GM12878 (cell line): ENCODE data around the gene MROH9. TPM values are rescaled to one million over a fixed set of nuclear protein-coding genes. Genes with fewer than 3 reads are reported as not detected.

Source experiments
- ATAC-seq: fragments of 200-7000 bp; cut with Tn5 transposase; 3 replicates; pipeline ENCODE4 v1.9.1; 2020; ENCODE audit warnings: mild to moderate bottlenecking, moderate library complexity
- BruUV-seq: library from RNA; stranded (reverse); fragments of 400-500 nt; replicated peaks from 2 replicates; lab custom pipeline; 2021; lab: Mats Ljungman, UMichigan
- CTCF ChIA-PET: fragments of 300-600 bp; sonication (Branson Sonifier 250); formaldehyde crosslinking; extraction: SDS; loops from one replicate; lab custom pipeline; 2021; ENCODE audit warnings: inconsistent platforms; lab: Yijun Ruan, JAX
- POLR2A ChIA-PET: fragments of 350-600 bp; formaldehyde crosslinking; extraction: SDS; loops from one replicate; lab custom pipeline; 2021; ENCODE audit warnings: inconsistent platforms; lab: Charles Lee
- RAD21 ChIA-PET: fragments of 300-600 bp; sonication (Branson Sonifier 250); formaldehyde crosslinking; loops from one replicate; lab custom pipeline; 2023; ENCODE audit warnings: antibody characterized with exemption; ENCODE audit not compliant: unreplicated experiment; lab: Charles Lee
- SMC1A ChIA-PET: fragments of 300-600 bp; sonication (Branson Sonifier 250); formaldehyde crosslinking; loops from one replicate; lab custom pipeline; 2023; ENCODE audit not compliant: unreplicated experiment, uncharacterized antibody; lab: Charles Lee
- DNase-seq: peaks from one replicate; pipeline ENCODE4 v3.0.0-alpha.2; 2011; ENCODE audit warnings: low read depth, low spot score
- FAIRE-seq: peaks from 3 replicates; lab custom pipeline; 2011; peaks lifted over from hg19 to GRCh38; lab: Jason Lieb, UNC
- H2AFZ ChIP-seq: 2 replicates; pipeline ENCODE4 v1.6.0; 2011; ENCODE audit warnings: low read depth, low read length, control low read depth; ENCODE audit not compliant: control insufficient read depth
- H3K27ac ChIP-seq: 2 replicates; pipeline ENCODE4 v1.5.1; 2011; ENCODE audit warnings: control low read depth; ENCODE audit not compliant: control insufficient read depth, insufficient read depth
- H3K27me3 ChIP-seq, 2 experiments: replicated peaks in 1 of 2; 2 replicates each; pipeline versions ENCODE4 v1.6.0 to v1.6.1; 2011; ENCODE audit warnings: low read length in 1 of 2; ENCODE audit not compliant: control insufficient read depth in 2 of 2, insufficient read depth in 2 of 2
- H3K36me3 ChIP-seq, 2 experiments: 2 replicates each; pipeline ENCODE4 v1.5.1; 2011; ENCODE audit warnings: low read length in 1 of 2; ENCODE audit not compliant: control insufficient read depth in 2 of 2, insufficient read depth in 2 of 2
- H3K4me1 ChIP-seq: 2 replicates; pipeline ENCODE4 v1.6.1; 2011; ENCODE audit warnings: mild to moderate bottlenecking, low read length, moderate library complexity, mixed read lengths; ENCODE audit not compliant: control insufficient read depth, insufficient read depth
- H3K4me2 ChIP-seq: 2 replicates; pipeline ENCODE4 v1.6.0; 2011; ENCODE audit warnings: control low read depth; ENCODE audit not compliant: control insufficient read depth, insufficient read depth
- H3K4me3 ChIP-seq: fragments of 200-600 bp; sonication (generic); 2 replicates; pipeline ENCODE4 v1.5.1; 2016
- H3K79me2 ChIP-seq: 2 replicates; pipeline ENCODE4 v1.6.0; 2011; ENCODE audit warnings: low read length; ENCODE audit not compliant: control insufficient read depth, insufficient read depth
- H3K9ac ChIP-seq: 2 replicates; pipeline ENCODE4 v1.8.0; 2011; ENCODE audit warnings: low read length, control low read depth, mixed read lengths; ENCODE audit not compliant: control insufficient read depth, insufficient read depth
- H3K9me3 ChIP-seq: replicated peaks from 3 replicates; pipeline ENCODE4 v1.5.1; 2011; ENCODE audit warnings: mild to moderate bottlenecking, low read length; ENCODE audit not compliant: control insufficient read depth, insufficient read depth
- H4K20me1 ChIP-seq: 2 replicates; pipeline ENCODE4 v1.6.0; 2011; ENCODE audit not compliant: control insufficient read depth, insufficient read depth
- BCLAF1 ChIP-seq: fragments of 450-650 bp; IDR thresholded peaks from 2 replicates; pipeline ENCODE4 v1.6.1; 2017; ENCODE audit warnings: antibody characterized with exemption, mild to moderate bottlenecking, moderate library complexity
- CHD2 ChIP-seq: IDR thresholded peaks from 2 replicates; pipeline ENCODE4 v1.6.1; 2011; ENCODE audit warnings: low read depth, low read length, improper control_type of control experiment, borderline replicate concordance
- FOXM1 ChIP-seq: IDR thresholded peaks from 2 replicates; pipeline ENCODE4 v1.6.1; 2012; ENCODE audit warnings: low read depth, mild to moderate bottlenecking, inconsistent platforms, low read length, moderate library complexity
- SUPT20H ChIP-seq: IDR thresholded peaks from 2 replicates; pipeline ENCODE4 v1.6.1; 2011; ENCODE audit warnings: low read depth, mild to moderate bottlenecking, low read length, moderate library complexity, borderline replicate concordance; ENCODE audit not compliant: control insufficient read depth
- in situ Hi-C: fragments of 300-500 bp; cut with MboI; formaldehyde crosslinking; loops from 9 replicates; pipeline ENCODE4 v1.14.3; 2018; ENCODE audit warnings: mixed read lengths
- intact Hi-C: fragments of 100-400 bp; cut with micrococcal nuclease; formaldehyde crosslinking; loops from one replicate; pipeline ENCODE4 v1.14.2; 2022; ENCODE audit not compliant: unreplicated experiment
- polyA plus RNA-seq, 11 experiments: library from polyadenylated mRNA; depleted of rRNA in 4 of 11; unstranded in 6 of 11; stranded (reverse) in 5 of 11; fragments of >200 nt; fragmentation: Nextera tagmentation in 4 of 11; fragmentation: Illumina TruSeq in 1 of 11; extraction: Ambion mirVana in 4 of 11; extraction: Trizol in 1 of 11; gene quantifications; 1 replicate in 1 of 11; 2 replicates in 10 of 11; pipeline versions ENCODE4 v1.2.1 to v1.2.3, GENCODE V29; 2011 to 2016; ENCODE audit warnings: inconsistent platforms in 2 of 11, missing spikeins in 2 of 11, low read depth in 1 of 11
- total RNA-seq, 4 experiments: library from RNA; depleted of rRNA in 3 of 4; stranded (reverse); fragments of >200 nt in 3 of 4; fragmentation: Illumina TruSeq in 1 of 4; extraction: Trizol in 1 of 4; gene quantifications; 2 replicates each; pipeline versions ENCODE4 v1.2.1 to v1.2.3, GENCODE V29; 2013 to 2021

Gene MROH9
- total and polyA plus RNA-seq, 10 of the 15 experiments (the other 5 are each of a cell fraction or from before 2014, with no cell fraction given), result not detected

- Histone ChIP-seq H3K9ac (no peak overlapping the region), H3K27ac (no peak overlapping the region), H3K4me2 (no peak overlapping the region), H3K27me3 (no peaks in the 10 kb centered on the region), H3K4me1 (no peaks in the 10 kb centered on the region), H3K36me3 (no peaks in the 10 kb centered on the region), H4K20me1 (no peaks in the 10 kb centered on the region), H3K79me2 (no peaks in the 10 kb centered on the region), H2AFZ (no peak overlapping the region), H3K9me3 (no peaks in the 10 kb centered on the region), H3K4me3 (no peak overlapping the region)
- intact Hi-C loops, result loop anchor here (10.0 kb wide), 1 partner anchor 227 kb away; the partner anchor contains the start of gene FMO4
- ChIA-PET CTCF (interaction anchor here (1.3 kb wide), 1 partner anchor 139 kb away, joined by 4 read pairs; no protein-coding TSS in a partner anchor), POLR2A (no interaction called here), SMC1A (interaction anchor here (0.7 to 0.9 kb wide), 2 partner anchors 296 to 841 kb away, joined by 3 read pairs; no protein-coding TSS in a partner anchor), RAD21 (no interaction called here)
- BruUV-seq, result no TSS peak
- no peak for ATAC-seq
- no peak for FAIRE-seq
- in situ Hi-C loops, result no loop called here
- no peak for TF ChIP-seq FOXM1
- no peak for TF ChIP-seq CHD2
- no peak for TF ChIP-seq BCLAF1
- TF ChIP-seq SUPT20H, result no peak
- no peak for DNase-seq
These were observed 152.6 kb downstream of the MROH9 start for GRCh38 chr1:171087896-171088295.
